HG03378 (cell line): ENCODE results near the gene GRIK3.
"Not testable (repeated sequence)": the region's sequence is repeated elsewhere in the genome, so short reads cannot be mapped to it uniquely, and the experiment has no call there.

ENCODE experiments used
- ATAC-seq: cut with Tn5 transposase; IDR thresholded peaks from one replicate; pipeline ENCODE4 v1.9.1; 2021; ENCODE audit warnings: mild to moderate bottlenecking, moderate library complexity; ENCODE audit not compliant: unreplicated experiment

GRIK3 gene

GRCh38 chr1:37034121-37035013 is at the start of gene GRIK3:
Gene GRIK3, minus strand, starts transcription at chr1:37034515. Its CDS starts 407 bp downstream, at chr1:37034108.
- no peak for ATAC-seq

- ATAC-seq = no peak
These were observed 49.7 kb upstream of the GRIK3 start for GRCh38 chr1:37084013-37084412.

GRCh38 chr1:37083603-37084002 is 49.3 kb upstream of the GRIK3 start:
- ATAC-seq = no peak

- not testable (repeated sequence) for ATAC-seq
These were observed 46.1 kb upstream of the GRIK3 start for GRCh38 chr1:37080296-37080986.

- ATAC-seq = no peak
These were observed 44.6 kb upstream of the GRIK3 start for GRCh38 chr1:37078866-37079265.

- ATAC-seq = no peak
These were observed 41.9 kb upstream of the GRIK3 start for GRCh38 chr1:37076168-37076567.

- ATAC-seq = no peak
These were observed 39.6 kb upstream of the GRIK3 start for GRCh38 chr1:37073854-37074379.

- ATAC-seq = no peak
These were observed 39.0 kb upstream of the GRIK3 start for GRCh38 chr1:37073152-37073853.

- no peak for ATAC-seq
These were observed 37.5 kb upstream of the GRIK3 start for GRCh38 chr1:37071829-37072228.

- ATAC-seq = no peak
These were observed 35.8 kb upstream of the GRIK3 start for GRCh38 chr1:37070126-37070525.

GRCh38 chr1:37069406-37069805 is 35.1 kb upstream of the GRIK3 start:
- no peak for ATAC-seq

- no peak for ATAC-seq
These were observed 34.6 kb upstream of the GRIK3 start for GRCh38 chr1:37068897-37069296.

GRCh38 chr1:37068260-37068659 is 33.9 kb upstream of the GRIK3 start:
- no peak for ATAC-seq

- no peak for ATAC-seq
These were observed 29.7 kb upstream of the GRIK3 start for GRCh38 chr1:37064039-37064438.

GRCh38 chr1:37059346-37059745 is 25.0 kb upstream of the GRIK3 start:
- ATAC-seq = no peak

GRCh38 chr1:37058424-37058988 is 24.2 kb upstream of the GRIK3 start:
- ATAC-seq = no peak

- ATAC-seq = no peak
These were observed 22.0 kb upstream of the GRIK3 start for GRCh38 chr1:37056325-37056724.

- no peak for ATAC-seq
These were observed 21.3 kb upstream of the GRIK3 start for GRCh38 chr1:37055631-37056030.

- no peak for ATAC-seq
These were observed 18.9 kb upstream of the GRIK3 start for GRCh38 chr1:37053173-37053572.

GRCh38 chr1:37052120-37052519 is 17.8 kb upstream of the GRIK3 start:
- ATAC-seq = no peak

GRCh38 chr1:37051346-37051745 is 17.0 kb upstream of the GRIK3 start:
- no peak for ATAC-seq
